ENCODE measurements around the gene RRAGA. TPM values are rescaled to one million over a fixed set of nuclear protein-coding genes. Genes with fewer than 3 reads are reported as not detected.

RRAGA gene
- total and polyA plus RNA-seq, 9 of the 15 experiments (the other 6 are each of a cell fraction or from before 2014, with no cell fraction given): 6.0 to 44.7 (median 18.8) TPM

- TF ChIP-seq MGA (IDR thresholded peaks at IDR 0.05) (peak; percentile 74), ELF1 (tag; IDR thresholded peaks at IDR 0.05) (peak; percentile 62)
Measured at GRCh38 chr9:19048966-19049916, at the start of gene RRAGA (continued).
